Osteoblast (primary cell): ENCODE measurements around the gene UNC80. TPM values are rescaled to one million over a fixed set of nuclear protein-coding genes. Genes with fewer than 3 reads are reported as not detected.

Experiments
- DNase-seq: peaks from one replicate; pipeline ENCODE4 v3.0.0; 2011; ENCODE audit warnings: low spot score, mixed read lengths; ENCODE audit not compliant: insufficient read length; ENCODE audit errors: missing footprints
- H2AFZ ChIP-seq: 2 replicates; pipeline ENCODE4 v1.6.0; 2011; ENCODE audit warnings: mild to moderate bottlenecking, low read length
- H3K27ac ChIP-seq: 2 replicates; pipeline ENCODE4 v1.5.1; 2011; ENCODE audit warnings: mild to moderate bottlenecking, low read depth, low read length, moderate library complexity
- H3K27me3 ChIP-seq: 2 replicates; pipeline ENCODE4 v1.6.0; 2012; ENCODE audit warnings: mild to moderate bottlenecking, control low read depth, inconsistent platforms, low read length, moderate library complexity; ENCODE audit not compliant: insufficient read depth
- H3K36me3 ChIP-seq: 2 replicates; pipeline ENCODE4 v1.5.1; 2011; ENCODE audit warnings: mild to moderate bottlenecking, low read length, control low read depth, moderate library complexity; ENCODE audit not compliant: insufficient read depth
- H3K4me1 ChIP-seq: 2 replicates; pipeline ENCODE4 v1.5.1; 2011; ENCODE audit warnings: mild to moderate bottlenecking, low read length, control low read depth, moderate library complexity; ENCODE audit not compliant: insufficient read depth
- H3K4me2 ChIP-seq: 2 replicates; pipeline ENCODE4 v1.6.0; 2011; ENCODE audit warnings: mild to moderate bottlenecking, low read length; ENCODE audit not compliant: insufficient read depth
- H3K4me3 ChIP-seq: fragments of 200-600 bp; sonication (generic); 3 replicates; pipeline ENCODE4 v1.5.1; 2012; ENCODE audit warnings: mild to moderate bottlenecking, low read length, inconsistent platforms; ENCODE audit not compliant: insufficient read depth
- H3K79me2 ChIP-seq: 2 replicates; pipeline ENCODE4 v1.6.0; 2012; ENCODE audit warnings: mild to moderate bottlenecking, low read length, control low read depth, inconsistent platforms; ENCODE audit not compliant: insufficient read depth
- H3K9me3 ChIP-seq: 2 replicates; pipeline ENCODE4 v1.5.1; 2011; ENCODE audit warnings: low read depth, low read length, control low read depth
- H4K20me1 ChIP-seq: 2 replicates; pipeline ENCODE4 v1.6.0; 2012; ENCODE audit warnings: mild to moderate bottlenecking, low read length, control low read depth; ENCODE audit not compliant: insufficient read depth
- total RNA-seq: library from RNA; depleted of rRNA; stranded (reverse); fragments of >200 nt; gene quantifications from 2 replicates; pipeline ENCODE4 v1.2.3, GENCODE V29; 2012
- TF ChIP-seq, protein P1 (sequence below): IDR thresholded peaks from 2 replicates; pipeline ENCODE4 v1.5.1; 2011; ENCODE audit warnings: mild to moderate bottlenecking, low read depth, low read length, moderate library complexity; ENCODE audit errors: extremely low read depth

The UNC80 gene
- total RNA-seq, 1 donor: not detected

DNA sequence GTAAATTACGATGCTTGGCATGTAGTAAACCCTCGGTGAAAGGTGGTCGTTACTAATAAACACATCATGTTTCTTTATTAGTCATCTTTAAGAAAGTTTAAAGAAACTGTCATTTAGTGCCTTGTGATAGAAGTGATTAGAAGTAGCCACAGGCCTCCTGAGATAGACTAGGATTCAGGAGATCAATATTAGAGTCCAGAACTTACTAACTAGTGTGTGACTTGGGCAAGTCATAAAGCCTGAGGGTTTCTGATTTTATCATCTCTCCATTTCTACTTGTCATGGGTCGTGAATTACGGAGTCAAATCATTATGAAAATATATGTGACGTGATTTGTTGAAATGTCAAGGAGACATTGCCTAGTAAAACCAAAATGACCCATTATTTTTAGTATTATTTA, 237.5 kb downstream of the UNC80 start:
- Histone ChIP-seq H3K4me1 (peaks cover 4% of the 10 kb centered on the region), H3K27ac (no peak overlapping the region), H4K20me1 (peaks cover 13% of the 10 kb centered on the region), H3K9me3 (no peaks in the 10 kb centered on the region), H3K36me3 (peaks cover under 1% of the 10 kb centered on the region), H2AFZ (no peak overlapping the region), H3K79me2 (peaks cover 94% of the 10 kb centered on the region), H3K27me3 (no peaks in the 10 kb centered on the region), H3K4me3 (no peak overlapping the region), H3K4me2 (no peak overlapping the region)
- DNase-seq: no peak
- TF ChIP-seq, protein P1, sequence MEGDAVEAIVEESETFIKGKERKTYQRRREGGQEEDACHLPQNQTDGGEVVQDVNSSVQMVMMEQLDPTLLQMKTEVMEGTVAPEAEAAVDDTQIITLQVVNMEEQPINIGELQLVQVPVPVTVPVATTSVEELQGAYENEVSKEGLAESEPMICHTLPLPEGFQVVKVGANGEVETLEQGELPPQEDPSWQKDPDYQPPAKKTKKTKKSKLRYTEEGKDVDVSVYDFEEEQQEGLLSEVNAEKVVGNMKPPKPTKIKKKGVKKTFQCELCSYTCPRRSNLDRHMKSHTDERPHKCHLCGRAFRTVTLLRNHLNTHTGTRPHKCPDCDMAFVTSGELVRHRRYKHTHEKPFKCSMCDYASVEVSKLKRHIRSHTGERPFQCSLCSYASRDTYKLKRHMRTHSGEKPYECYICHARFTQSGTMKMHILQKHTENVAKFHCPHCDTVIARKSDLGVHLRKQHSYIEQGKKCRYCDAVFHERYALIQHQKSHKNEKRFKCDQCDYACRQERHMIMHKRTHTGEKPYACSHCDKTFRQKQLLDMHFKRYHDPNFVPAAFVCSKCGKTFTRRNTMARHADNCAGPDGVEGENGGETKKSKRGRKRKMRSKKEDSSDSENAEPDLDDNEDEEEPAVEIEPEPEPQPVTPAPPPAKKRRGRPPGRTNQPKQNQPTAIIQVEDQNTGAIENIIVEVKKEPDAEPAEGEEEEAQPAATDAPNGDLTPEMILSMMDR: no peak

DNA sequence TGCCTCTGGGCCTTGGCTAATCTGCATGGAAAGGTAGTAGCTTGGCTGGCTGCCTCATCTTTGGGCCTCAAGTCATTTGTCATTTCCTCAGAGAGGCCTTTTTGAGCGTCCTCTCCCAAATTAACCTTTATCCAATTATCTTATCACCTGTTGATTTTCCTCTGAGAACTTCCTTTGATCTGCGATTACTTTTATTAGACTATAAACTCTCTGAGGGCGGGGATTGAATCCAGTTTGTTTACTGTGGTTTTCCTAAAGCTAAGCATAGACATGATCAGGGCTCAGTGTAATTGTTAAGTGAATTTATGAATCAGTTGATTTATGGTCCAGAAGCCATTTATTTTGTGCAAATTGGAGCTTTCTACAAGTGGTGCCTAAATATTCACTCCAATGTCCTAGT, 238.3 kb downstream of the UNC80 start:
- Histone ChIP-seq H4K20me1 (peaks cover 13% of the 10 kb centered on the region), H2AFZ (no peak overlapping the region), H3K4me3 (no peak overlapping the region), H3K4me1 (peaks cover 4% of the 10 kb centered on the region), H3K27me3 (no peaks in the 10 kb centered on the region), H3K79me2 (peaks cover 90% of the 10 kb centered on the region), H3K36me3 (peaks cover 8% of the 10 kb centered on the region), H3K4me2 (no peak overlapping the region), H3K27ac (no peak overlapping the region), H3K9me3 (no peaks in the 10 kb centered on the region)
- no peak for DNase-seq
- TF ChIP-seq, protein P1: no peak

DNA sequence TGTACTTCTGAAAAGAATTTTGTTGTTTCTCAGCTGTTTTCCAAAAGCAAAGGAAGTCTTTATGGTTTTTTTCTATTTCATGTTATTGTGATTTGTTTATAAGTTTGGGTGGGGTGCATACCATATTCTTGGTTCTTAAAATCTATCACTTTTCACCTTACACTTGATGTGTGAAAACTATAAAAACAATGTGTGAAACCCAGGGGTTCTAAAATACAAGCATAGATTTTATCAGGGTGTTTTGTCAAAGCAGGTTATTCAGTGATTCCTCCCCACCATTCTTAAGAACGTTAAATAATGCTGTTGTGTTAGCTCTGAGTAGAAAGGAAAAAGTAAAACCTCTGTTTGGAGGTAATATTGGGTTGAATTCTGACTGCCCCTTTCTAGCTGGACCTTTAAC, 248.5 kb downstream of the UNC80 start:
- DNase-seq: no peak
- Histone ChIP-seq H3K9me3 (no peaks in the 10 kb centered on the region), H4K20me1 (no peaks in the 10 kb centered on the region), H3K79me2 (peaks cover 3% of the 10 kb centered on the region), H3K27me3 (no peaks in the 10 kb centered on the region), H3K27ac (no peak overlapping the region), H3K4me3 (no peak overlapping the region), H3K4me2 (no peak overlapping the region), H2AFZ (no peak overlapping the region), H3K36me3 (peaks cover 60% of the 10 kb centered on the region), H3K4me1 (no peaks in the 10 kb centered on the region)
- TF ChIP-seq, protein P1: no peak

DNA sequence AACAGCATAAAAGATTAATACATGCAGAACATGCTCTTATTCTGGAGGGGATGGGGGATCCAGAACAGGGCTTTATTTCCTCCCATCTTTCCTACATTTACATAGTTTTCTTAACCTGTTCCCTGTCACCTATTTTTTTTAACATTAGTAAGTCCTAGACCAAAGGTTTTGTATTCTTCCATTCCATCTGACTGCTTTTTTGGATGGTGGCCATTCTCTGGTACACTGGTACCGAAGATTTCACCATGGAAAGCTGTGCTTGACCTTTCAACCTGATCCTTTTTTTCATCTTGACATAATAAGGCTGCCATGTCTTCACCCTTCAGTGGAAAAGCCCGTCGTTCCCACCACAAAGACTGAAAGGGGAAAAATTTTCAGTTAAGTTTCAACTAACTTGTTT, 251.2 kb downstream of the UNC80 start:
- no peaks in the 10 kb centered on the region for H3K79me2 ChIP-seq
- H3K27me3 ChIP-seq: no peaks in the 10 kb centered on the region
- no peak overlapping the region for H3K4me2 ChIP-seq
- no peak overlapping the region for H3K4me3 ChIP-seq
- no peaks in the 10 kb centered on the region for H4K20me1 ChIP-seq
- no peaks in the 10 kb centered on the region for H3K4me1 ChIP-seq
- TF ChIP-seq, protein P1: no peak
- no peaks in the 10 kb centered on the region for H3K9me3 ChIP-seq
- H2AFZ ChIP-seq: no peak overlapping the region
- peak; percentile 50 for DNase-seq
- H3K27ac ChIP-seq: no peak overlapping the region
- peaks cover 39% of the 10 kb centered on the region for H3K36me3 ChIP-seq
